PC-3 (cell line): ENCODE results near the gene TRUB2.

Experiments used
- EZH2 ChIP-seq: fragments of 300-600 bp; sonication (generic); IDR thresholded peaks from one replicate; pipeline ENCODE4 v1.6.1; 2017; ENCODE audit warnings: antibody characterized with exemption, mild to moderate bottlenecking, low read length; ENCODE audit not compliant: unreplicated experiment
- TF ChIP-seq, protein P1 (sequence below): fragments of 300-600 bp; sonication (generic); conservative IDR thresholded peaks from 2 replicates; pipeline ENCODE4 v1.5.1; 2017; ENCODE audit warnings: antibody characterized with exemption, low read depth, mild to moderate bottlenecking, low read length

- TF ChIP-seq EZH2: no peak
- TF ChIP-seq, protein P1, sequence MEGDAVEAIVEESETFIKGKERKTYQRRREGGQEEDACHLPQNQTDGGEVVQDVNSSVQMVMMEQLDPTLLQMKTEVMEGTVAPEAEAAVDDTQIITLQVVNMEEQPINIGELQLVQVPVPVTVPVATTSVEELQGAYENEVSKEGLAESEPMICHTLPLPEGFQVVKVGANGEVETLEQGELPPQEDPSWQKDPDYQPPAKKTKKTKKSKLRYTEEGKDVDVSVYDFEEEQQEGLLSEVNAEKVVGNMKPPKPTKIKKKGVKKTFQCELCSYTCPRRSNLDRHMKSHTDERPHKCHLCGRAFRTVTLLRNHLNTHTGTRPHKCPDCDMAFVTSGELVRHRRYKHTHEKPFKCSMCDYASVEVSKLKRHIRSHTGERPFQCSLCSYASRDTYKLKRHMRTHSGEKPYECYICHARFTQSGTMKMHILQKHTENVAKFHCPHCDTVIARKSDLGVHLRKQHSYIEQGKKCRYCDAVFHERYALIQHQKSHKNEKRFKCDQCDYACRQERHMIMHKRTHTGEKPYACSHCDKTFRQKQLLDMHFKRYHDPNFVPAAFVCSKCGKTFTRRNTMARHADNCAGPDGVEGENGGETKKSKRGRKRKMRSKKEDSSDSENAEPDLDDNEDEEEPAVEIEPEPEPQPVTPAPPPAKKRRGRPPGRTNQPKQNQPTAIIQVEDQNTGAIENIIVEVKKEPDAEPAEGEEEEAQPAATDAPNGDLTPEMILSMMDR: no peak
Measured at GRCh38 chr9:128293091-128293490, 29.2 kb downstream of the TRUB2 start.
